Right cardiac atrium (tissue), 5 donors: ENCODE results near the gene SPX. TPM values are rescaled to one million over a fixed set of nuclear protein-coding genes. Genes with fewer than 3 reads are reported as not detected.

Experiments
- ATAC-seq, 2 donors: fragments of 200-7000 bp; cut with Tn5 transposase; one replicate each; pipeline versions ENCODE4 v1.8.0 to v1.9.1; 2020; ENCODE audit warnings: moderate library complexity in 2 of 2, mild to moderate bottlenecking in 1 of 2
- DNase-seq, 3 donors: peaks; one replicate each; pipeline ENCODE4 v3.0.0-alpha.2; 2020
- H3K27ac ChIP-seq: one replicate; pipeline ENCODE4 v1.5.1; 2013; ENCODE audit warnings: mild to moderate bottlenecking, low read length, control low read depth, moderate library complexity
- H3K27me3 ChIP-seq: one replicate; pipeline ENCODE4 v1.6.1; 2013; ENCODE audit not compliant: control insufficient read depth, insufficient read depth
- H3K4me1 ChIP-seq: one replicate; pipeline ENCODE4 v1.6.1; 2013; ENCODE audit warnings: low read length; ENCODE audit not compliant: control insufficient read depth, insufficient read depth
- H3K4me3 ChIP-seq: one replicate; pipeline ENCODE4 v1.5.1; 2013; ENCODE audit warnings: low read length, control low read depth
- H3K9me3 ChIP-seq: one replicate; pipeline ENCODE4 v1.6.1; 2013; ENCODE audit warnings: low read length; ENCODE audit not compliant: control insufficient read depth
- WGBS: extraction: QIAGEN DNeasy Blood & Tissue Kit; methylation state at CpG from one replicate; pipeline ENCODE4 v1.1.7; 2013; 5-methylcytosine and 5-hydroxymethylcytosine counted together
- intact Hi-C, 4 donors: fragments of 100-400 bp; cut with DNase I; formaldehyde crosslinking; loops; one replicate each; pipeline versions ENCODE4 v1.11.0 to v1.14.0; 2022 to 2023
- polyA plus RNA-seq: library from polyadenylated mRNA; stranded (reverse); fragments of 200-250 nt; gene quantifications from one replicate; pipeline ENCODE4 v1.2.3, GENCODE V29; 2013
- total RNA-seq, 4 donors: library from RNA; stranded (reverse); fragmentation: NEBNext Ultra II Directional; extraction: Animal tissue kit (Norgen Biotek cat#: 25700); gene quantifications; one replicate each; pipeline ENCODE4 v1.2.1, GENCODE V29; 2021
- donor health status: healthy with polysubstance abuse.
- donor health status: DM: no; HTN: yes; CAD: no.
- donor health status: DM: no; HTN: no; CAD: no.
- donor health status: DM: no; HTN: yes; CAD: no; lungs with severe emphysema.
- donor health status: DM: yes; HTN: yes; CAD: no.

SPX gene
- total and polyA plus RNA-seq, 5 donors, result 3.9 to 11.7 (median 7.7) TPM

DNA sequence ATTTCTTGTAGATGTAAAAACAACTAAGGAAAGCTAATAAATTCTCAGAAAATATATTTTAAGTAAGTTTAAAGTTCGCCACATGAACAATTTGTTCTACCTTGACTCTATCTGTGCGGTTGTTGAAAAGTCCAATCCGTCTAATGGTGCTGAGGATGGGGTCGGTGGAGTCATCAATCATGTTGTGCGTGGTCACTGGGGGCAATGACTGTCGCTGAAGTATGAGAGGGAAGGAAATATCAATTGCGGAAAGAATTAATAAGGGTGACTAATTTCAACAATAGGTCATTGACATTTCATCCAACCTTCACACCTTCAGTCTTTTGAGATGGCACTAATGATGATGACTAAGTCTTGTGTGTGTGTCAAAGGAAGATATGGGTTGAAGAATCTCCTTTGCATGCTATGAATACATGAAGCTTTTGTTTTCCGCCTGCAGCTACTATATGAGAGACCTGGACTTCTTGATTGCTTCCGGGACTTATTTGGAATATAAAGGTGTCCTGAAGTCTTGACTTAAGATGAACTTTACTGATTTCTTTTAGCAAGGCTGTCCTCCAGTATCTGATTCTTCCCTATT, 32.1 kb downstream of the SPX start:
- no peak for ATAC-seq
- Histone ChIP-seq H3K4me1 (no peaks in the 10 kb centered on the region), H3K9me3 (no peaks in the 10 kb centered on the region), H3K4me3 (no peak overlapping the region), H3K27ac (no peak overlapping the region), H3K27me3 (no peaks in the 10 kb centered on the region)
- no peak for DNase-seq
- intact Hi-C loops, result no loop called here
- 82% methylated on average over 9 of the region's 9 CpGs for WGBS

DNA sequence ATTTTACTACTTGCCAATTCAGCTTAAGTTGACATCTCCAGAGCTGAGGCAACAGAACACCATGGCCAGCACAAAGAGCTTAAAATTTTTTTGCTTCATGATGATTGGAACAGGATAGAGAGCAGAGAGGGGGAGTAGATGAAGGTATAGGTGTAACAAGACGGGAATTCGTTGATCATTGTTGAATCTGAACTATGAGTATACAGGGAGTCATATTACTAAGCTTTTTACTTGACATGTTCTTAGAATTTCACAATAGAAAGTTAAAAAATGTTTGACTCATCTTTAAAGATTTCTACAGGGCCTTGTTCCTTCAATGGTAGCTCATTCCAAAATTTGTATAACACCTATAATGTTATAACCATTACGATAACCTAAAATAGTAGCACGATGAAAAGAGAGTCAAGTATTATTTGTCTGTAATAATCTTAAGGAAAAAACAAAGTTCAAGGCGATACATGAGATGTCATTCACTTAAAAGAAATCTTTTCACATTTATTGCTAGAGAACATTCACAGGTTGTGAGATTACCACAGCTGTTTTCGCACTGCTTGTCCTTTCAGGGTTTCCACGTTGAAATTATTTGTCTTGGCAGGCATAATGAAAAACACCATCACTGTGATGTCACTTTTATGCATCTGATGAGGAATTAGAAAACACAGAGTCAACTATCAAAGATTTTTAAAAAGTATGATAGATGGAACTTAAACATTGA, 33.9 kb downstream of the SPX start:
- Histone ChIP-seq H3K4me1 (no peaks in the 10 kb centered on the region), H3K27ac (no peak overlapping the region), H3K4me3 (no peak overlapping the region), H3K9me3 (no peaks in the 10 kb centered on the region), H3K27me3 (no peaks in the 10 kb centered on the region)
- intact Hi-C loops, result no loop called here
- WGBS, result 54% methylated on average over 7 of the region's 7 CpGs
- no peak for DNase-seq
- ATAC-seq, result no peak

DNA sequence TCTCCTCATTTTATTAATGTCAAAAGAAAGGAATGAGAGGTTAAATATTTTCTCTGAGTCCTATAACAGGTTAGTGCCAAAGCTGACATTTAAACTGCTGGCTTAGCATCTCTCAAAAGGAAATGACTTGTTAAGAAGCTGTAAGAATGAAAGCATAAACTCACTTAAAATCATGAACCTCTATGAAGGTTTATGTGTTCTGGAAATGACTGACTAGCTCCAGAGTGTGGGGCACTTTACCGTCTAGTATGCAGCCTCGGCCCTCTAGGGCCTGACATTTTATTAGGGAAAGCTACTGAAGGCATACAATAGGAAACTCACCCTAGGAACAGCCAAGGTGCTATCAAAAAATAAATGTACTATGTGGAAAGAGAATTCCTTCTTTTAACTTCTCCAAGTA, 35.1 kb downstream of the SPX start:
- no peaks in the 10 kb centered on the region for H3K27me3 ChIP-seq
- H3K4me3 ChIP-seq, result no peak overlapping the region
- WGBS, result 30% methylated on average over 2 of the region's 2 CpGs
- intact Hi-C loops, result no loop called here
- H3K9me3 ChIP-seq, result no peaks in the 10 kb centered on the region
- DNase-seq, result no peak
- no peaks in the 10 kb centered on the region for H3K4me1 ChIP-seq
- no peak overlapping the region for H3K27ac ChIP-seq
- ATAC-seq, result no peak

DNA sequence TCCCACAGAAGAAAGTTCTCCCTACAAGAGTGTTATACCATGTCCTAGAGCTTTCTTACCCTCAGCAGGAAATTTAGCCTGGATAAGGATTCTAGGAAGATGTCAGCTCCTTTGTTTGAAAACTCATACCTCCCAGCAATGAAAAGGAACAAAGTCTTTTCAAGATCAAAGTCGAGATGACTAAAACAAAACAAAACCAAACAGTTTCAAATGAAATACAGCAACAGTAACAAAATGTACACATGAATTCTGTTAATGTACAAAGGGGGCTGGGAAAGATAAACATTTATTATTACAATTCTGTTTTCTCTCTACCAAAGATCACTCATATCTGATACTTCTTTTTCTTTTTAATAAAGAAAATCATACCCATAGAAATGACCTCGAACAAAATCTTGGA, 36.8 kb downstream of the SPX start:
- Histone ChIP-seq H3K4me3 (no peak overlapping the region), H3K27me3 (no peaks in the 10 kb centered on the region), H3K4me1 (no peaks in the 10 kb centered on the region), H3K27ac (no peak overlapping the region), H3K9me3 (no peaks in the 10 kb centered on the region)
- 79% methylated on average over 2 of the region's 2 CpGs for WGBS
- no peak for DNase-seq
- no peak for ATAC-seq
- intact Hi-C loops, result no loop called here

DNA sequence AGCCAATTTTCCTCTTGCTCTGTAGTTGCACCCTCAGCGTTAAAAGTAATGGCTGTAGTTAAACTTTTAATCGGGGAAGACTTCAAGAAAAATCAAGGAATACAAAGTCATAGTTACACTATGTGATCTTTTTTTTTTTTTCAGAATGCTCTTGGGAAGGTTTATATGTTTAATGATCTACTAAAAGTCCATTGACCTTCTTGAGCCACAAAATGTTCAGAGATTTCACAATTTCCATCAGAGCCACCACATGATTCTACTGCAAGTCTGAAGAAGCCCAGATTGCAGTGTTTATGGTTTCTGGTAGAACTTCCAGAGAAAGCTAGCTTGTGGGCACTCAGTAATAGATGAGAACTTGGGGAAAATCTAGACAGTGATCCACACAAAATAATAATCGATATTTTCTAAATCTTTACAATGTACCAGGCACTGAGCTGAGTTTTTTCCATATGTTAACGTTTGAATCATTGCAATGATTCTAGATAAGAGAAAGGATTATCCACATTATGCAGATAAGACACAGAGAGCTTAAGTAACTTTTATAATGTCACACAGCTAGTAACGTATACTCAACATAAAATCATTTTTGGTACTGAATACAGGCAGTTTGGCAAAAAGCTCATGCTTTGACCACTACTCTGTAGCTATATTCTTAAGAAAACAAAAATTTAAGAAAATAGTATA, 40.3 kb downstream of the SPX start:
- H3K4me3 ChIP-seq, result no peak overlapping the region
- no peaks in the 10 kb centered on the region for H3K4me1 ChIP-seq
- no peak overlapping the region for H3K27ac ChIP-seq
- DNase-seq, result no peak
- no peaks in the 10 kb centered on the region for H3K27me3 ChIP-seq
- no peak for ATAC-seq
- intact Hi-C loops, result no loop called here
- no peaks in the 10 kb centered on the region for H3K9me3 ChIP-seq
- WGBS, result 85% methylated on average over 5 of the region's 5 CpGs

DNA sequence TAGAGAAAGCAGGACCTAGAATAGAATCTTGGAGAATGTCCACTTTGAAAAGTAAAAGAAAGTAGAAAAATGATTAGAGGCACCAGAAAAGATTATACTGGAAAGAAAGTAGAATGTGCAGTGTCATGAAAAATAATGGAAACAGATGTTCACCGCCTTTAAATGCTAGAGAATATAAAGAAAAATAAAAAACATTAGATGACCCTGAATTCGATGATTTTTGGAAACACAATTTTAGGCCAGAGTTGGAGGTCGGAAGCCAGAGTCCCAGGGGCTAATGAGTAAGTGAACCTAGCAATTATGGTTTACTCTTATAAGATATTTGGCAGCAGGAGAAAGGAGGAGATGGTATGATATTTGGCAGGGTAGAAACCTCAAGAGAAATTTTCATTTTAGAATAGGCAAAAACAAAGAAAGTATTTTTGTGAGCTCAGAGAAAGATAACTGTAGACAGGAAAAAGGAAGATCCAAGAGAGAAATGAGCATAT, 40.9 kb downstream of the SPX start:
- DNase-seq (no peak), ATAC-seq (no peak)
- Histone ChIP-seq H3K4me3 (no peak overlapping the region), H3K9me3 (no peaks in the 10 kb centered on the region), H3K4me1 (no peaks in the 10 kb centered on the region), H3K27me3 (no peaks in the 10 kb centered on the region), H3K27ac (no peak overlapping the region)
- intact Hi-C loops, result no loop called here
- 81% methylated on average over 3 of the region's 3 CpGs for WGBS

DNA sequence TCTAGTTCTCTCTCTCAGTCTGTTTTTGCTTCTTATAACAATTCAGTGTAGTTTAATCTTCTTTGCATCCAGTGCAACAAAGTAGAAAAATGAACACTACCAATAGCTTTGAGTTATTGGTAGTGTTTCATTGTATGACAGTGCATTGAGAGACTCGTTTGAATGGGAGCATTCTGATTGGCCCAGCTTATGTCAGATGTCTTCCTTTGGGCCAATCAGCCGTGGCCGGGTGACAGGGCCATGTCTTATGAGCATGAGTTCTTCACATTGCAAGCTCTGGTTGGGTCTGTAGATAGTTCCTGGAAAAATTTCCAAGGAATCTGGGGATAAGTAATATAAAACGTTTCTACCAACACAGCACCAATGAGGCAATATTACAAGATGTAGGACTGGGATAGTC, 42.0 kb downstream of the SPX start:
- intact Hi-C loops, result no loop called here
- WGBS, result 91% methylated on average over 4 of the region's 4 CpGs
- DNase-seq, result no peak

DNA sequence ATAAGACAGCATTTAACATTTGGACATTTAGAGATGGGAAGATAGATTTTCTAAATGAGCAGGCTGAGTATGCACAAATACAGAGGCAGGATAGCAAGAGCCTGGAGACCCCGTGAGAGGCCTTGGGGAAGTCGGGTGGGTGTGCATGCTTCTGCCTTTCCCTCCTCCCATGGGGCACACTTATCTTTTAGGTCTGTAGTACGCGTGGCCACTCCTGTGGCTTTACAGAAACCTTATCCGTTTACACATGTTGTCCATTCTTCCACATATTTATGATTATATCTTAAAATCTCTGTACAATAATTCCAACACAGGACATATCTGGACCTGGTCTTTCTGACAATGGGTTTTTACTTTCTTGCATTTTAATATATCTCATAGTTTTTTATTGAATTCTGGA, 45.0 kb downstream of the SPX start:
- Histone ChIP-seq H3K4me3 (no peak overlapping the region), H3K27me3 (no peaks in the 10 kb centered on the region), H3K27ac (no peak overlapping the region), H3K9me3 (no peaks in the 10 kb centered on the region), H3K4me1 (no peaks in the 10 kb centered on the region)
- ATAC-seq (no peak), DNase-seq (no peak)
- 65% methylated on average over 5 of the region's 5 CpGs for WGBS
- intact Hi-C loops, result no loop called here

More for the DNA sequence above, 42.0 kb downstream of the SPX start:
- Histone ChIP-seq H3K4me1 (no peaks in the 10 kb centered on the region), H3K27me3 (no peaks in the 10 kb centered on the region), H3K9me3 (no peaks in the 10 kb centered on the region), H3K27ac (no peak overlapping the region), H3K4me3 (no peak overlapping the region)
- no peak for ATAC-seq

DNA sequence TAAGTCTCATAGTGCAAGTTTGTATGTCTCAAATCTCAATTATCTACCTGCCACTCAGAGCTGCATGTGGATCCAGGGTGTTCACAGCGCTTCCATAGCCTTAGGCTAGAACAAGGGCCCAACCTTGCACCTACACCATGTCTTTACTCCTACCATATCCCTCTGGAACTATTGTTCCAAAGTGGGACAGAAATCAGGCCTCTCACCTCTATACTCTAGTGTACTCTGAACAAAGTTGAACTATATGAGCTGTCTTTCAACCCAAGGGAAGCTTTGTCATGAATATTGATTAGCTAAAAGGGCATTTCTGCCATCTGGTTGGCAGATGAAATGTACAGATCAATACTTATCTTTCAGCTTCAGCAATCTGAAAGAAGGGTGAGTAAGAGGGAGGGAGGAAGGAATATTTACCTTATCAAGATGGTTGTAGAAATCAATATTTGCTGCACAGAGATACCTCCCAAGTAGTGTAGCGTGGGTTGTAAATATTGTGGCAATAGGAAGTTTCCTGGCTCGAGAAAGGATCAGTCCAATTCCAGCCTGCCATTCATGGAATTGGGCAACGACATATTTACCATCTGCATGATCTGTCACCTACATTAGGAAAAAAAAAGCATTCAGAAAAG, 47.8 kb downstream of the SPX start:
- DNase-seq, result no peak
- ATAC-seq, result no peak
- 91% methylated on average over 4 of the region's 4 CpGs for WGBS
- H3K27me3 ChIP-seq, result no peaks in the 10 kb centered on the region
- no peaks in the 10 kb centered on the region for H3K4me1 ChIP-seq
- H3K4me3 ChIP-seq, result no peak overlapping the region
- H3K27ac ChIP-seq, result no peak overlapping the region
- no peaks in the 10 kb centered on the region for H3K9me3 ChIP-seq
- intact Hi-C loops, result no loop called here

DNA sequence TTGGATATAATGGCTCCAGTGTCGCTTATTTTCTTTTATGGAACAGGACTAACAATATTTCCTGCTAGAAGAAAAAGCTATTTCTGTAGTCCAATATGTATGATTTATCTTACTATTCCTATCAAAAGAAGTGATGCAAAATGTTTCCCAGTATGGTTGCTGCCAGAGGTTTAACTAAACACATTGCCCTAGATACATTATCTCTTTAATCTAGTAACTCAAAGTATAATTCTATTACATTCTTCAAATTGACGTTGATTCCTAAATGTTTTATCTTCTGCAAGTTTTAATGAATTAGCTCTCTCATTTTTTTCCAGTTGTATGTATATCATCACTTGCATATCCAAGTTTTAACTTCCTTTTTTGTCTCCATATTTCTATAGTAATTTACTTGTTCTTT, 50.3 kb downstream of the SPX start:
- intact Hi-C loops, result no loop called here
- H3K27ac ChIP-seq, result no peak overlapping the region
- no peaks in the 10 kb centered on the region for H3K4me1 ChIP-seq
- no peak overlapping the region for H3K4me3 ChIP-seq
- 75% methylated on average over 2 of the region's 2 CpGs for WGBS
- DNase-seq (no peak), ATAC-seq (no peak)
- H3K9me3 ChIP-seq, result no peaks in the 10 kb centered on the region
- H3K27me3 ChIP-seq, result no peaks in the 10 kb centered on the region

DNA sequence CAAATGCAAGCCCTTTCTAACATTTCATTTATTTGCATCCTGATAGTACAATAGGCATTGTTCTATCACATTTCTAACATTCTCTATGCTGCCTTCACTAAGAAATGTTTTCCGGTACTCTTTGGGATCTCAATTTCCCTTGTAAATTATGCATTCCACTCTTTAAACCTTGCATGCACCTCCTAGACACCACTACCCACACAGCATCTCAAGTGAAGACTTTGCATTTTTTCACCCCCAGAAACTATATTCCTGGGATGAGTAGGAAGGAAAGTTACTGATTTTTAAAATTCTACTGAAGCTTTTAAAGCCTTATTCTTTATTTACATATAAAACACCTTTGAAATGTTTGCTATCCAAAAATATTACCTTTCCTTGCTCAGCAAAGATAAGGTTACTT, 51.4 kb downstream of the SPX start:
- Histone ChIP-seq H3K4me3 (no peak overlapping the region), H3K27me3 (no peaks in the 10 kb centered on the region), H3K4me1 (no peaks in the 10 kb centered on the region), H3K27ac (no peak overlapping the region), H3K9me3 (no peaks in the 10 kb centered on the region)
- ATAC-seq, result no peak
- intact Hi-C loops, result no loop called here
- 85% methylated on average over 1 of the region's 1 CpG for WGBS
- no peak for DNase-seq
